MCF 10A (cell line): Measurements from ENCODE around the gene C3orf22. TPM values are rescaled to one million over a fixed set of nuclear protein-coding genes. Genes with fewer than 3 reads are reported as not detected.

Experiments used
- BruUV-seq: library from RNA; stranded (reverse); fragments of 400-500 nt; replicated peaks from 2 replicates; lab custom pipeline; 2021; lab: Mats Ljungman, UMichigan
- CTCF ChIA-PET: fragments of 300-600 bp; sonication (Branson Sonifier 250); formaldehyde crosslinking; extraction: SDS; loops from one replicate; lab custom pipeline; 2021; ENCODE audit warnings: antibody characterized with exemption, inconsistent platforms; lab: Yijun Ruan, JAX
- POLR2A ChIA-PET: fragments of 300-600, 350-650 bp; sonication (Branson Sonifier 250); formaldehyde crosslinking; extraction: SDS; loops from one replicate; lab custom pipeline; 2020; ENCODE audit warnings: antibody characterized with exemption, inconsistent platforms; lab: Yijun Ruan, JAX
- DNase-seq: peaks from one replicate; pipeline ENCODE4 v3.0.0-alpha.2; 2018; ENCODE audit not compliant: unreplicated experiment
- H3K27ac Mint-ChIP-seq: one replicate; pipeline ENCODE4 v1.8.0; 2022; ENCODE audit warnings: mild to moderate bottlenecking, low read depth, mixed read lengths; ENCODE audit not compliant: unreplicated experiment
- H3K27me3 Mint-ChIP-seq: one replicate; pipeline ENCODE4 v1.8.0; 2022; ENCODE audit warnings: mixed read lengths; ENCODE audit not compliant: insufficient read depth, unreplicated experiment
- H3K36me3 Mint-ChIP-seq: one replicate; pipeline ENCODE4 v1.8.0; 2022; ENCODE audit warnings: mild to moderate bottlenecking, moderate library complexity, mixed read lengths; ENCODE audit not compliant: insufficient read depth, unreplicated experiment
- H3K4me1 Mint-ChIP-seq: one replicate; pipeline ENCODE4 v1.8.0; 2022; ENCODE audit warnings: mixed read lengths; ENCODE audit not compliant: insufficient read depth, unreplicated experiment
- H3K4me3 Mint-ChIP-seq: one replicate; pipeline ENCODE4 v1.8.0; 2022; ENCODE audit warnings: mild to moderate bottlenecking, moderate library complexity, mixed read lengths; ENCODE audit not compliant: unreplicated experiment
- H3K9me3 Mint-ChIP-seq: one replicate; pipeline ENCODE4 v1.8.0; 2022; ENCODE audit warnings: mixed read lengths; ENCODE audit not compliant: unreplicated experiment
- intact Hi-C: fragments of 100-400 bp; cut with micrococcal nuclease; formaldehyde crosslinking; loops from 2 replicates; pipeline ENCODE4 v1.14.1; 2022
- total RNA-seq: library from RNA; stranded (reverse); gene quantifications from 2 replicates; pipeline ENCODE4 v1.2.3, GENCODE V29; 2022
- TF ChIP-seq, protein P1 (sequence below): fragments of 200-600 bp; IDR thresholded peaks from one replicate; pipeline ENCODE4 v1.8.0; 2022; ENCODE audit warnings: antibody characterized with exemption, mild to moderate bottlenecking; ENCODE audit not compliant: unreplicated experiment

Gene C3orf22
- total RNA-seq, 1 experiment from 2014 or later: not detected

DNA sequence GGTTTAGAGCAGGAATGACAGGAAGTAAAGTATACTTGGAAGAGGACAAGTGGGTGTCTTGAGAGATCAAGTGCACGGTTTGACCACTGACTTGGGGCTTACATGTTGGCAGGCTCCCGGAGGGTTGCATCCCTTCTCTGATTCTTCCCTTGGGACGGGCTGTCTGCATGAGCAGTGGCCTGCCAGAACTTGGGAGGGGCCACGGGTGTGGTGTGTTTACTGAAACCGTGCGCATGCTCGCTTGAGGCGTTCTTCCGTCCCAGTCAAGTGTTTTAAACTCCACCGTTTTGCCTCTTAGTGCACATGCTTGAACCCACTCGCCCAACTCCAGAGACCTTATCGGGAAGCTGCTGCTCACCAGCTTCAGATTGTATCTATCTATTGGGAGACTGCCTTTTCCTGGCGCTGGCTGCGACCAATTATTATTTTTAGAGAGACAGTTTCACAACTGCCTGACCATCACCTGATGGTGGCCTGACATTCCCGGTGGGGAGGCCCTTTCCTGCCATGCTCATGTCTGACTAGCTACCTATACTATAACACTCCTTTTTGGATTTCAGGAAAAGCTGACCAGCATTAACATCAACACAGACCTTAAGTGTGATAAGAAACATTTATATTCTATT lies 14.9 kb upstream of the C3orf22 start:
- ChIA-PET POLR2A (no interaction called here), CTCF (no interaction called here)
- H3K4me1 Mint-ChIP-seq: no peaks in the 10 kb centered on the region
- no peaks in the 10 kb centered on the region for H3K36me3 Mint-ChIP-seq
- H3K4me3 Mint-ChIP-seq: no peak overlapping the region
- H3K9me3 Mint-ChIP-seq: no peaks in the 10 kb centered on the region
- no peak for DNase-seq
- BruUV-seq: no TSS peak
- intact Hi-C loops: no loop called here
- TF ChIP-seq, protein P1, sequence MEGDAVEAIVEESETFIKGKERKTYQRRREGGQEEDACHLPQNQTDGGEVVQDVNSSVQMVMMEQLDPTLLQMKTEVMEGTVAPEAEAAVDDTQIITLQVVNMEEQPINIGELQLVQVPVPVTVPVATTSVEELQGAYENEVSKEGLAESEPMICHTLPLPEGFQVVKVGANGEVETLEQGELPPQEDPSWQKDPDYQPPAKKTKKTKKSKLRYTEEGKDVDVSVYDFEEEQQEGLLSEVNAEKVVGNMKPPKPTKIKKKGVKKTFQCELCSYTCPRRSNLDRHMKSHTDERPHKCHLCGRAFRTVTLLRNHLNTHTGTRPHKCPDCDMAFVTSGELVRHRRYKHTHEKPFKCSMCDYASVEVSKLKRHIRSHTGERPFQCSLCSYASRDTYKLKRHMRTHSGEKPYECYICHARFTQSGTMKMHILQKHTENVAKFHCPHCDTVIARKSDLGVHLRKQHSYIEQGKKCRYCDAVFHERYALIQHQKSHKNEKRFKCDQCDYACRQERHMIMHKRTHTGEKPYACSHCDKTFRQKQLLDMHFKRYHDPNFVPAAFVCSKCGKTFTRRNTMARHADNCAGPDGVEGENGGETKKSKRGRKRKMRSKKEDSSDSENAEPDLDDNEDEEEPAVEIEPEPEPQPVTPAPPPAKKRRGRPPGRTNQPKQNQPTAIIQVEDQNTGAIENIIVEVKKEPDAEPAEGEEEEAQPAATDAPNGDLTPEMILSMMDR: no peak
- no peak overlapping the region for H3K27ac Mint-ChIP-seq
- H3K27me3 Mint-ChIP-seq: no peaks in the 10 kb centered on the region

DNA sequence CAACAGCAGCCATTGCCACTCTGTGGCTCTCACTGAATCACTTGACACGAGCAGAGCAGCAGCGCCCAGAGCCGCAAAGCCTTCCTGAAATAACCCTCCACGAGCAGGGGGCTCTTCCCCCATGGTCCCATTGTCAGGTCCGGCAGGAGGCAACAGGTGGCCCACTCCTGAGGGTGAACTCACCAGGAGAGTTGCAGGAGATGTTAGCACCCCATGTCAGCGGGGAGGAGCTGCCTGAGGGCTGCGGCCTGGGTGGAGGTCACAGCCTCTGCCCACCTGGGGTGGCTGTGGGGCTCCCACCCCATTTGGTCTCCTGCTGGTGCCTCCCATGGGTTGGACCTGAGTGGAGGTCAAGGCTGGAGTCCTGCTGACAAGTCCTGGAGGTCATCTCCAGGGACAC lies 12.3 kb upstream of the C3orf22 start:
- ChIA-PET CTCF (no interaction called here), POLR2A (no interaction called here)
- DNase-seq: no peak
- BruUV-seq: no TSS peak
- H3K9me3 Mint-ChIP-seq: no peaks in the 10 kb centered on the region
- TF ChIP-seq, protein P1: no peak
- no peak overlapping the region for H3K27ac Mint-ChIP-seq
- no peaks in the 10 kb centered on the region for H3K27me3 Mint-ChIP-seq
- no peaks in the 10 kb centered on the region for H3K36me3 Mint-ChIP-seq
- no peaks in the 10 kb centered on the region for H3K4me1 Mint-ChIP-seq
- intact Hi-C loops: no loop called here
- H3K4me3 Mint-ChIP-seq: no peak overlapping the region

DNA sequence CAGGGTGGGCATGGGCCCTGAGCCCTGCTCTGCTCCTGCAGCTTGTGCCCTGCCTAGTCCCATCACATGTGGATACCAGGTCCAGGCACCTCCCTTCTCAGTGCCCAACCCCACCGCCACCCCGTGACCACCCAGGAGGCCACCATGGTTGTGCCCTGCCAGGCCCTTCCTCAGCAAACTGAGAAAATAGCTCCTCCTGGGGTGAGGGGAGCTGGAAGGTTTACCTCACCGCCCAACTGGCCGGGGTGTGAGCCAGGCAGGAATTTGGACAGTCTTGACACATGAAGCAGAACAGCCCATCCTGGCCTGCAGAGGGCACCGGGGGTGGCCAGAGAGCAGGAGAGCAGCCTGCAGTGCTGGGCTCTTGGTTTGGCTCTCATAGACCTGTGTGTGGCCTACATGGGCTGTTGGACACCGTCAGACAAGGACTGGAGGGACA lies 11.4 kb upstream of the C3orf22 start:
- no TSS peak for BruUV-seq
- Mint-ChIP-seq H3K4me1 (no peaks in the 10 kb centered on the region), H3K27ac (no peak overlapping the region), H3K36me3 (no peaks in the 10 kb centered on the region), H3K27me3 (peaks cover 9% of the 10 kb centered on the region), H3K9me3 (no peaks in the 10 kb centered on the region), H3K4me3 (no peak overlapping the region)
- POLR2A ChIA-PET: no interaction called here
- DNase-seq: no peak
- CTCF ChIA-PET: no interaction called here
- intact Hi-C loops: no loop called here
- TF ChIP-seq, protein P1: no peak

DNA sequence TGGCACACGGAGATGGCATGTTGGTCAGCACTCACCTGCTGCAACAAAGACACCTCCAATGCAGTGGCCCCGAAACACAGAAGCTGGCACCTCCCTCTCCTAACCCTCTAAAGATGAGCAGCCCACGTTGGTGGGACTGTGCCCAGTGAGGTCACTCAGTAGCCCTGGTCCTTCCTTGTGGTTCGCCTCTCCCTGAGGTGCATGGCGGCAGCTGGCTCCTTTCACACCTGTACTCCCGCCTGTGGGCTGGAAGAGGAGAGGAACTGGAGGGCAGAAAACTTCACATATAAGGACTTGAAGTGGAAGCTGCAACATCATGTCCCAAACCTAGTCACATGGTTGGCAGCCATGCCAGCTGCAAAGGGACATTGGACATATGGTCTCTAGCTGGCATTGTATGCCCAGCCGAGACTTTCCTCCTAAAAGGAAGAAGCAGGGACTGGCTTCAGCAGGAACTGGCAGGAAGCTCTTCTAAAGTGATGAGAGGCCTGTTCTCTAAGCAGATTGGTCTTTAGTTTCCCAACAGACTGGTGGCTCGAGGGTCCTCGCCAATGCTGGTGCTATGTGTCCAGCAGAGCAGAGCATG lies 10.8 kb upstream of the C3orf22 start:
- intact Hi-C loops: no loop called here
- POLR2A ChIA-PET: no interaction called here
- H3K36me3 Mint-ChIP-seq: no peaks in the 10 kb centered on the region
- H3K27me3 Mint-ChIP-seq: peaks cover 12% of the 10 kb centered on the region
- H3K9me3 Mint-ChIP-seq: no peaks in the 10 kb centered on the region
- BruUV-seq: no TSS peak
- no peak overlapping the region for H3K27ac Mint-ChIP-seq
- H3K4me3 Mint-ChIP-seq: no peak overlapping the region
- TF ChIP-seq, protein P1: no peak
- DNase-seq: no peak
- H3K4me1 Mint-ChIP-seq: no peaks in the 10 kb centered on the region
- CTCF ChIA-PET: interaction anchor here (0.5 kb wide), 1 partner anchor 110 kb away, joined by 3 read pairs; no protein-coding TSS in a partner anchor
